Lower lobe of right lung (tissue), 2 donors: ENCODE measurements around the gene ENDOV. TPM values are rescaled to one million over a fixed set of nuclear protein-coding genes. Genes with fewer than 3 reads are reported as not detected.

Experiments used
- ATAC-seq, 2 donors: fragments of 200-7000 bp; cut with Tn5 transposase; one replicate each; pipeline ENCODE4 v1.9.1; 2020 to 2022; ENCODE audit warnings: mild to moderate bottlenecking in 2 of 2, moderate library complexity in 2 of 2
- DNase-seq: peaks from one replicate; pipeline ENCODE4 v3.0.0-alpha.2; 2020
- H3K27ac ChIP-seq: fragments of 200-600 bp; one replicate; pipeline ENCODE4 v1.8.0; 2022
- H3K27me3 ChIP-seq: fragments of 200-600 bp; one replicate; pipeline ENCODE4 v1.8.0; 2022; ENCODE audit warnings: low read depth
- H3K36me3 ChIP-seq: fragments of 200-600 bp; one replicate; pipeline ENCODE4 v1.8.0; 2022; ENCODE audit warnings: mild to moderate bottlenecking
- H3K4me1 ChIP-seq: fragments of 200-600 bp; one replicate; pipeline ENCODE4 v1.8.0; 2022
- H3K4me3 ChIP-seq: fragments of 200-600 bp; one replicate; pipeline ENCODE4 v1.8.0; 2022; ENCODE audit warnings: mild to moderate bottlenecking
- H3K9me3 ChIP-seq: fragments of 200-600 bp; one replicate; pipeline ENCODE4 v1.8.0; 2022
- intact Hi-C: fragments of 100-400 bp; cut with DNase I; formaldehyde crosslinking; loops from one replicate; pipeline ENCODE4 v1.11.0; 2022
- total RNA-seq: library from RNA; stranded (reverse); fragmentation: NEBNext Ultra II Directional; extraction: Animal tissue kit (Norgen Biotek cat#: 25700); gene quantifications from one replicate; pipeline ENCODE4 v1.2.1, GENCODE V29; 2021
- TF ChIP-seq, protein P1 (sequence below): fragments of 200-600 bp; IDR thresholded peaks from one replicate; pipeline ENCODE4 v1.8.0; 2022; ENCODE audit warnings: antibody characterized with exemption, mild to moderate bottlenecking
- donor health status: DM: no; HTN: yes; CAD: no; lungs with severe emphysema.

ENDOV gene
- total RNA-seq, 1 donor from 2014 or later: 23.4 TPM

DNA sequence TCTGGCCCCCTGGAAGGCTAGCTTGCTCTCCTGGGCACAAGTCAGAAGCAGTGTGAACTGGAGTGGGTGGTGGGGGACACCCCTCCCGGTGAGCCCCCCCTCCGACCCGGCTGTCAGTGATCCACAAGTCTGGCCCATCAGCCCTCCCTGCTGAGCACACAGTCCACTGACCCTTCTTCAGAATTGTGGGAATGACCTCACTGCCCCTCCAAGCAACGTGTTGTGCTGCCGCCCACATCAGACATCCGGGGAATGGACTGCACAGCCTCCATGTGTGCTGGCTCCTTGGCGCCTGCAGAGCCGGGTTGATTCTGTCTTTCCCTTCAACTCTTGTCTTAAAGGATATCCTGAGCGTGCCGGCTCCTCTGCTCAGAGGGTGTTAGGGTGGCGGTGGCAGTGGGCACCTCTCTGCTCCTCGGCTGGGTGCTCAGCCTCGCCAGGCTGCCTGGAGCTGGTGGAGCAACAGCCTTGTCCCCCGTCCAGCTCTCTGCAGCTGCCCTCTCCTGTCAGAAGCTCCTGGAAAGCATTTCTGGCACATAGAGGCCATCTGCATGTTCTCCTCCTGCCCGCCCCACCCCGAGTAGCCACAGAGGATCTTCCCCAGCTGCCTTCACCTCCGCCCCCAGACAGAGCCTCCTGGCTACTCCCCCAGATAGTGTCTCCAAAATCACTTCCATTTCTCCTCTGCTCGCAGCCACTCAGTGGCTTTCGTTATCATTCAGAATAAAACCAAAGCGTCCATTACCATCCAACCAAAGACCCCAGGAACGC lies 41.7 kb downstream of the ENDOV start:
- intact Hi-C loops: no loop called here
- Histone ChIP-seq H3K27me3 (peaks cover 5% of the 10 kb centered on the region), H3K4me1 (peaks cover 17% of the 10 kb centered on the region), H3K4me3 (no peak overlapping the region), H3K27ac (no peak overlapping the region), H3K9me3 (no peaks in the 10 kb centered on the region), H3K36me3 (no peaks in the 10 kb centered on the region)
- ATAC-seq: no peak
- no peak for DNase-seq
- TF ChIP-seq, protein P1, sequence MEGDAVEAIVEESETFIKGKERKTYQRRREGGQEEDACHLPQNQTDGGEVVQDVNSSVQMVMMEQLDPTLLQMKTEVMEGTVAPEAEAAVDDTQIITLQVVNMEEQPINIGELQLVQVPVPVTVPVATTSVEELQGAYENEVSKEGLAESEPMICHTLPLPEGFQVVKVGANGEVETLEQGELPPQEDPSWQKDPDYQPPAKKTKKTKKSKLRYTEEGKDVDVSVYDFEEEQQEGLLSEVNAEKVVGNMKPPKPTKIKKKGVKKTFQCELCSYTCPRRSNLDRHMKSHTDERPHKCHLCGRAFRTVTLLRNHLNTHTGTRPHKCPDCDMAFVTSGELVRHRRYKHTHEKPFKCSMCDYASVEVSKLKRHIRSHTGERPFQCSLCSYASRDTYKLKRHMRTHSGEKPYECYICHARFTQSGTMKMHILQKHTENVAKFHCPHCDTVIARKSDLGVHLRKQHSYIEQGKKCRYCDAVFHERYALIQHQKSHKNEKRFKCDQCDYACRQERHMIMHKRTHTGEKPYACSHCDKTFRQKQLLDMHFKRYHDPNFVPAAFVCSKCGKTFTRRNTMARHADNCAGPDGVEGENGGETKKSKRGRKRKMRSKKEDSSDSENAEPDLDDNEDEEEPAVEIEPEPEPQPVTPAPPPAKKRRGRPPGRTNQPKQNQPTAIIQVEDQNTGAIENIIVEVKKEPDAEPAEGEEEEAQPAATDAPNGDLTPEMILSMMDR: no peak

DNA sequence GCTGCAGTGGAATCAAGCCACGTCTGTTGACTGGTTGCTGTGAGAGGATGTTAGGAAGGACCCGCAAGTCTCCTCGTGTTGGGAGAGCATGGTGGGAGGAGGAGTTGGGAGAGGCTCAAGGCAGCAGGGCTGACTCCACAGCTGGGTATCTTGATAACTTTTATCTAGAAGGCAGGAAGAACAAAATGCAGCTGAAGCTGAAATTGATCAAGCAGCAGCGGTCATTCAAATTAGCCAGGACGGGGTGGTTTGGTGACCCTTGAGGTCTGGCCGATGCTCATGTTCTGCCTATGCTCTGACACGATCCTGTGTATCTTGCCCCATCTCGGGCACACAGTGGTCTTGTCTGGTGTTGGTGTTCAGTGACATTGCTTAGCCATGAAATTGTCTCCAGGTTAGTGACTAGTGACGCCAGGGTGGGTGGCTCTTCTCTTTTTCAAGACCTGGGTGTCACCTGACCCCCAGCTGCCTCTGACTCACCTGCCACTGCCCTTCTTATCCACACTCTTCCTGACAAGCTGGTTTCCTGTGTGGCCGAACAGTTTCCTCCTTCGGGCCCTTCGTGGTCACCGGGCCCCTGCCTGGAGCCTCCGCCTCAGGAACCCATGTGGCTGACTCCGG lies 42.4 kb downstream of the ENDOV start:
- no peaks in the 10 kb centered on the region for H3K36me3 ChIP-seq
- intact Hi-C loops: no loop called here
- H3K4me1 ChIP-seq: peaks cover 17% of the 10 kb centered on the region
- no peak overlapping the region for H3K27ac ChIP-seq
- TF ChIP-seq, protein P1: no peak
- DNase-seq: no peak
- no peak overlapping the region for H3K4me3 ChIP-seq
- peaks cover 5% of the 10 kb centered on the region for H3K27me3 ChIP-seq
- no peaks in the 10 kb centered on the region for H3K9me3 ChIP-seq
- ATAC-seq: no peak

- peaks cover 5% of the 10 kb centered on the region for H3K27me3 ChIP-seq
- H3K9me3 ChIP-seq: no peaks in the 10 kb centered on the region
- intact Hi-C loops: no loop called here
- ATAC-seq (no peak), DNase-seq (no peak)
- no peaks in the 10 kb centered on the region for H3K36me3 ChIP-seq
- peaks cover 17% of the 10 kb centered on the region for H3K4me1 ChIP-seq
- TF ChIP-seq, protein P1: no peak
- no peak overlapping the region for H3K4me3 ChIP-seq
- no peak overlapping the region for H3K27ac ChIP-seq
Observed at GRCh38 chr17:80458016-80458415, 43.0 kb downstream of the ENDOV start.

- TF ChIP-seq, protein P1: no peak
- Histone ChIP-seq H3K9me3 (no peaks in the 10 kb centered on the region), H3K27ac (no peak overlapping the region), H3K4me3 (no peak overlapping the region), H3K4me1 (peaks cover 10% of the 10 kb centered on the region), H3K36me3 (no peaks in the 10 kb centered on the region), H3K27me3 (peaks cover 11% of the 10 kb centered on the region)
- intact Hi-C loops: no loop called here
- no peak for ATAC-seq
- no peak for DNase-seq
Observed at GRCh38 chr17:80459234-80459633, 44.3 kb downstream of the ENDOV start.

DNA sequence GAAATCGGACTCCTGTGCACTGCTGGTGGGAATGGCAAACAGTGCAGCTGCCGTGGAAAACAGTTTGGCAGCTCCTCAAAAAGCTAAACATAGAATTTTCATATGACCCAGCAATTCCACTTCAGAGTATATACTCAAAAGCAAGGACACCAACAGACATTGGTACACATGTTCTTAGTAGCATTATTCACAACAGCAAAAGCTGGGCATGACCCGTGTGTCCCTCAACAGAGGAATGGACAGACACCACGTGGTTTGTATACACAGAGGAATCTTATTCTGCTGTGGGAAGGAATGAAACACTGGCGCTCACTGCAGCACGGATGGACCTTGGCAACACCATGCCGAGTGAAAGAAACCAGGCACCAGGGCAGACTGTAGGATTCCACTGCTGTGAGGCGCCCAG lies 45.5 kb downstream of the ENDOV start:
- ATAC-seq (no peak), DNase-seq (no peak)
- no peak overlapping the region for H3K27ac ChIP-seq
- no peaks in the 10 kb centered on the region for H3K9me3 ChIP-seq
- intact Hi-C loops: no loop called here
- TF ChIP-seq, protein P1: no peak
- H3K36me3 ChIP-seq: no peaks in the 10 kb centered on the region
- H3K4me3 ChIP-seq: no peak overlapping the region
- peaks cover 7% of the 10 kb centered on the region for H3K4me1 ChIP-seq
- peaks cover 14% of the 10 kb centered on the region for H3K27me3 ChIP-seq
